ENCODE results near the gene ST6GAL1. TPM values are rescaled to one million over a fixed set of nuclear protein-coding genes. Genes with fewer than 3 reads are reported as not detected.

ST6GAL1 gene
- total and polyA plus RNA-seq, 11 donors = 19.4 to 120 (median 69.9) TPM

- Histone ChIP-seq H3K9me3 (no peaks in the 10 kb centered on the region), H3K4me3 (peak overlapping the region; percentile 75 to 98 (median 84)), H3K36me3 (peaks cover 0 to 26% (median 6%) of the 10 kb centered on the region in 9 donors), H3K27me3 (no peaks in the 10 kb centered on the region), H3K4me1 (peaks cover 5 to 56% (median 41%) of the 10 kb centered on the region in 12 donors), H3K27ac (peak overlapping the region; percentile 81 to 97 (median 93))
- TF ChIP-seq CTCF (IDR thresholded peaks at IDR 0.05) = no peak
- TF ChIP-seq POLR2A (IDR thresholded peaks at IDR 0.05) = no peak
- 12 to 17% (median 14%) methylated on average over 15 of the region's 15 CpGs for WGBS, 4 donors
- peak in 1 of 4 donors; percentile 33 for ATAC-seq
- intact Hi-C loops (cut with DNase I) = loop anchor here (2.0 to 10.0 kb wide), 11 partner anchors 40 to 232 kb away; partner anchors contain the start of gene EIF4A2 (in 1 of the 10)
- peak in 1 of 5 donors; percentile 49 for DNase-seq
Observed at GRCh38 chr3:186932281-186933181, 2.2 kb downstream of the ST6GAL1 start.

- intact Hi-C loops (cut with DNase I) = loop anchor here (2.0 to 10.0 kb wide), 11 partner anchors 38 to 231 kb away; partner anchors contain the start of gene EIF4A2 (in 1 of the 10)
- DNase-seq = no peak
- Histone ChIP-seq H3K27ac (peak overlapping the region; percentile 81 to 97 (median 93)), H3K4me1 (peaks cover 5 to 64% (median 46%) of the 10 kb centered on the region in 12 donors), H3K4me3 (peak overlapping the region in 1 of 12 donors; percentile 82), H3K36me3 (peaks cover 0 to 26% (median 6%) of the 10 kb centered on the region in 9 donors), H3K9me3 (no peaks in the 10 kb centered on the region), H3K27me3 (no peaks in the 10 kb centered on the region)
- WGBS, 4 donors = 74 to 77% (median 75%) methylated on average over 4 of the region's 4 CpGs
- no peak for ATAC-seq
- TF ChIP-seq POLR2A (IDR thresholded peaks at IDR 0.05) (no peak), CTCF (IDR thresholded peaks at IDR 0.05) (no peak)
Observed at GRCh38 chr3:186933816-186934215, 3.5 kb downstream of the ST6GAL1 start.

- Histone ChIP-seq H3K9me3 (no peaks in the 10 kb centered on the region), H3K4me1 (peaks cover 7 to 64% (median 48%) of the 10 kb centered on the region in 12 donors), H3K27ac (peak overlapping the region in 6 of 12 donors; percentile 28 to 57 (median 48)), H3K4me3 (no peak overlapping the region), H3K36me3 (peaks cover 0 to 26% (median 6%) of the 10 kb centered on the region in 9 donors), H3K27me3 (no peaks in the 10 kb centered on the region)
- no peak for ATAC-seq
- intact Hi-C loops (cut with DNase I) = loop anchor here in 4 of 10 donors (5.0 to 10.0 kb wide), 6 partner anchors 80 to 348 kb away; no protein-coding TSS in a partner anchor
- DNase-seq = no peak
- TF ChIP-seq POLR2A (IDR thresholded peaks at IDR 0.05) (no peak), CTCF (IDR thresholded peaks at IDR 0.05) (no peak)
- 92 to 96% (median 94%) methylated on average over 6 of the region's 6 CpGs for WGBS, 4 donors
Observed at GRCh38 chr3:186935133-186935532, 4.8 kb downstream of the ST6GAL1 start.

Measured in heart left ventricle (tissue), 16 donors.